AML-193 (cell line): ENCODE measurements around the gene COQ4.
A peak's percentile ranks its signal among the peaks of the same experiment; 100 is the strongest.
"Not testable (repeated sequence)": the region's sequence is repeated elsewhere in the genome, so short reads cannot be mapped to it uniquely, and the experiment has no call there.

Source experiments
- DNase-seq, 2 experiments: peaks; one replicate each; lab custom pipeline; 2025; lab: John Stamatoyannopoulos, UW

The COQ4 gene

DNA sequence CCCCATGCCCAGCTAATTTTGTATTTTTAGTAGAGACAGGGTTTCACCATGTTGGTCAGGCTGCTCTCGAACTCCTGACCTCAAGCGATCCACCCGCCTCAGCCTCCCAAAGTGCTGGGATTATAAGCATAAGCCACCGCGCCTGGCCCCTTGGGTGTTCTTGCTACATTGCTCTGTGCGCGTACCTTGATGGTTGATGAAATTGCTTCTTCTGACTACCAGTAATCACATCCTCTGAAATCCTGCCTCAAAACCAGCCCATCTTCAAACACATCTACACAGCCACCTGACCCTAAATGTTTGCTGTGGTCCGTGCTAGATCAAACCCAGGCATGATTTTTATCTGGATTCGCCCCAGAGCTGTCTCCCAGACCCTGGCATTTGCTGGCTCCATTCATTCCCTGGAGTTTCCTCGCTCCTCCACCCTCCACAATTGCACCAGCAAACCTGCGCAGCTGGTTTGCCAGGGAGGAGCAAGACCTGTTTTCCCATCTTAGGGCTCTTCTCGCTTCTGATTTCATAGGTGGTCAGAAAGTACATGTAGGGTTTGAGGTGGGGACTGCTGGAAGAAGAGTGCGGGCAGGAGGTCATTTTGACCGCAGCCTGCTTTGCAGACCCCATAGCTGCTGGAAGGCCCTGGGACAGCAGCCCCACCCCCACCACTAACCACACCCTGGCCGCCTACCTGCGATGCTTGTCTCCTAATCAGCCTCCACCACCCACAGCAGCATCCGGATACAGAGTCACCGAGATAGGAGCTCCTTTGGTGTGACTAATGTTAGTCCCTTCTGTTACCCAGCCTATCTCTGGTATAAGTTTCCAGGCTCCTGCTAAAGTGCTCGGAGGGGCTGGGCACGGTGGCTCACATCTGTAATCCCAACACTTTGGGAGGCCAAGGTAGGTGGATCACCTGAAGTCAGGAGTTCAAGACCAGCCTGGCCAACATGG lies 23.8 kb upstream of the COQ4 start:
- DNase-seq: no peak

DNA sequence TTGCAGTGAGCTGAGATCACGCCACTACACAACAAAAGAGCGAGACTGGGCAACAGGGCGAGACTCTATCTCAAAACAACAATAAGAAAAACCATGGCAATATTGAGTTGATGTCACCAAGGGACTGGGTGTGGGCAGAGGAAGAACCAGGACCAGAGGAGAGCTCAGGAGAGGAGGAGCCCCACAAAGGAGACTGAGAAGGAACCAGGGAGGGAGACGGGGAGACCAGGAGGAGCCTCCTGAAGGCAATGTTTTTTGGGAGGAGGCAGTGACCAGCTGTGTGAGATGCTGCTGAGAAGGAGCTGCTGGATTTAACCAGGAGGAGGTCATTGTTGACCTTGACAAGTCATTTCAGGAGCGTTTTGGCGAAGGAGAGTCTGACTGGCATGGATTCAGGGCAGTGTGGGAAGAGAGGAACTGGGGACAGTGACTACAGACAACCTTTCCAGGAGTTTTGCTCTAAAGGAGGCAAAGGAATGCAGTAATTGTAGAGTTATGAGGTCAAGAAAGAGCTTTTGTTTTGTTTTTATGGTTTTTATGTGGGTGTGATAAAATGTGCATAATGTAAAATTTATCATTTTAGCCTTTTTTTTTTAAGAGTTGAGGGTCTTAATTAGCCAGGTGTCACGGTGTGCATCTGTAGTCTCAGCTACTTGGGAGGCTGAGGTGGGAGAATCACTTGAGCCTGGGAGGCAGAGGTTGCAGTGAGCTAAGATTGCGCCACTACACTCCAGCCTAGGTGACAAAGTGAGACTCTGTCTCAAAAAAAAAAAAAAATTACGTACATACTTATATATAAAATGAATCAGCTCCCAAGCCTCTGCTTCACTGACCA lies 18.3 kb upstream of the COQ4 start:
- DNase-seq: no peak

DNA sequence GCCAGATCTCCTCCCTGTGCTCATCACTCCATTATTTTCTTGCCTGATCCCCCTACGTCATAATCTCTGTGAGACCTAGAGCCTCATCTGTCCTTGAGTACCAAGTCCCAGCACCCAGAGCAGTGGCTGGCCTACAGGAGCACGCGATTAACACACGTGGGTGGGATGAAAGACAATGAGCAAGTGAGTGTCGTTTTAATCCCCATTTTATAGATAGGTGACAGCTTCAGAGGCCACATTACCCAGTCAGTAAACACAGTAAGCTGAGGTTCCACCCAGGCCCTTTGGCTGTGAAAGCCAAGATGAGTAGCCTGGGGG lies 17.7 kb upstream of the COQ4 start:
- no peak for DNase-seq

DNA sequence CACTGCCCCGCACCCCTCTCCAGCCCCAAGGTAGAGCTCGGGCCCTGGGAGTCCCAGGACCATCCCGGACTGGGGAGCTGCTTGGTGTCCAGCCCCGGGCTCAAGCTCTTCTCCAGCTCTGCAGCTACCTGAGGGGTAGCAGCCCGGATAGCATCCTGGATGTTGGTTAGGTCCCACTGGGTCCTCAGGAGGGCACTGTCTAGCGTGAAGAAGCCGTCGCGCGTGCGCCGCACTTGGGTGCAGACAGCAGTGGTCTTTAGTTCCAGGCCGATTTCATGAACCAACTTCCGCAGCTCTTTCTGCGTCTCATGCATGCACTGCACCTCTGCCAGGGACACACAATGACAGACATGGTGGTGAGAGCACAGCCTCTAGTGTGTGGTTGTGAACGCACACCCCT lies 13.1 kb upstream of the COQ4 start:
- DNase-seq: no peak

DNA sequence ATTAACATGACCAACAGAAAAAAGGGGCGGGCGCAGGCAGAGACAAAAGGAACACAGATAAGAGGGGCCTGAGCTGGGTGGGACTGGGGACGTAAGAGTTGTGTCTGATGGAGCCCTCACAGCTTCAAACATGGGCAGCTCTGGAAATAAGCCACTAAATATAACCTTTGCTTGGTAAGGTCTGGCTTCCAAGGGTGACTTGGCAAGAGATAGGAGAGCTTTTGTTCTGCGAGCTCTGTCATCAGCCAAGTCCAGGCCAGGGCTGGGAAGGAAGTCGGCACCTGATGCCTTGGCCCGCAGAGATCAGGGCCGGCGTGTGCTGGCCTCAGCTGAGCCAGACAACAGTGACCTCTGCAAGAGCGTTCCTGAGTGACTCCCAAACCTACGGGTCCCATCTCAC lies 12.2 kb upstream of the COQ4 start:
- DNase-seq: no peak

DNA sequence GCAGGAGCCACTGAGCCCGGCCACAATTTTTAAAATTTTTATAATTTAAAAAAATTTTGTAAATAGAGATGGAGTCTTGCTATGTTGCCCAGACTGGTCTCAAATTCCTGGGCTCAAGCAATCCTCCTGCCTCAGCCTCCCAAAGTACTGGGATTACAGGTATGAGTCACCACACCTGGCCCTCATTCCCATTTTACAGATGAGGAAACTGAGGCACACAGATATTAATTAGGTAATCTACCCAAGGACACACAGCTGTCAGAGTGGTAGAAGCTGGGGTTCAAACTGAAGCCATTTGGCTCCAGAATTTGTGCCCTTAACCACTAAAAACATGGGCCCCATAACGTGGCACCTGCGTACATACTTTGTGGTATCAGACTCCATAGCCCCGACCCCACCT lies 7.9 kb upstream of the COQ4 start:
- no peak for DNase-seq

DNA sequence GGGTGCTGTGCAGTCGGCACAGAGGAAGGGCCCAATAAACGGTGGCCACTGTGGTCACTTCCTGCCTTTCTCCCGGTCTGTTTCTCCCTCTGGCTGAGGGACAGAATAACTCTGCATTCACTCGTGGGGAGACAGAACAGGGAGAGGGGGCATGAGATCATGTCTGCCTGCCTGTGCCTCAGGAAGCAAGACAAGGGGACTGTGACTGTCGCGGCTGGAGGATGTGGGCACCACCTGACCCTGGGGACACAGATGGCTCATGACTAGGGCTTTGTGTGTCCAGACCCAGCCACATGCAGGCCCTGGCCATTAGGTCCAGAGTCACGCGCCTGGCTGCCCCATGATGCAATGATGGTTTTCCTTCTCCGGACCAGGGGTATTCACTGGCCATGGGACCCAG lies 6.2 kb upstream of the COQ4 start:
- no peak for DNase-seq

DNA sequence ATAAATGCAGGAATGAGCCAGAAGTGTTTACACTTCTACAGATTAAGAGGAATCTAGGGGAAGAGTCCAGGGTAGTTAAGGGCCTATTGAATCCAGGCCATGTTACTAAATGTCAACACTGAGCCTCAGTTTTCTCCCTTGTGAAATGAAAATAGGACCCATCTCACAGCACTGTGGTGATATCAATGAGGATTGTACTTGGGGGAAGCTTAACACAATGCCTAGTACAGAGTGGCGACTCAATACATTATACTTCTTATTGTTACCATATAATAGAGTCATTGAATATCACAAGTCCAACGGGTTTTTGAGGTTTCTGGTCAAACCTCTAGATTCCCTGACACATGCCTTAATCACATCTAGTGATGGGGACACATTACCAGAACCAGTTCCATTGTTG lies 5.0 kb upstream of the COQ4 start:
- no peak for DNase-seq

DNA sequence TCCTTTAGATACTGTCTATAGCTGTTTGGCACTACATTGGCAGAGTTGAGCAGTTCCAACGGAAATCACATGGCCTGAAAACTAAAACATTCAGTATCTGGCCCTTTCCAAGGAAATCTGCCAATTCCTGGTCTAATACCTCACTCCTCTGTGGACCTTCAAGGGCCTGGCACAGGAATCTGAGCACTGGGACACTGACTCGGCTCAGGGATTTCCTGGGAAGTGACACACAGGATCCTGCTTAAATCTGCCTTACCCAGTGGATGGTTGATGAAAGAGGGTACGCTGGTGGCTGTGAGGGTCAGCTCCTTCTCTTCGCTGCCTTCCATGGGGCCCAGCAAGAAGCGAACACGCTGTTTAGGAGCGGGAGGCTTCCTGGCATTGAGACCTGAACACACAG lies 1.3 kb upstream of the COQ4 start:
- DNase-seq: no peak

DNA sequence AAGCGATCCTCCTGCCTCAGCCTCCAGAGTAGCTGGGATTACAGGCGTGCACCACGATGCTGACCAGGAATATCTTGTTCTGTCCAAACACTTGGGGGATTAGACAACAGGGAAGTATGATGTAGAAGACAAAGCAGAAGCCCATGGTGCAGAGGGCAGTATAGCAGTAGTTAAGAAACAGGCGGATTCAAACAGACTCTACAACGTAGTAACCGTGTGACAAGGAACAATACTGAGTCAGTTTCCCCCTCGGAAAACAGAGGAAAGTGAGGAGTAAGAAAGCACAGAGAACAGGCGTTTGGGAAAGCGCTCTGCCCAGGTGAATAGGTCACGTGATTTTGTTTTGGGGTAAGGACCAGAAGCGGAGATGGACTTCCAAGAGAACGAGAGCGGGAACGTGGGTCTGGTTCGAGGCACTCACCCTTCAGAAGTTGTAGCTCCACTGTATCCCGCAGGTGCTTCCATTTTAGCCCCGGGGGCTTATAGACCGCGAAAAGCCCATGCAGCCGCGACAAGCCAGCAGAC lies 698 bp upstream of the COQ4 start:
- peak in 1 of 2 experiments; percentile 52 for DNase-seq

DNA sequence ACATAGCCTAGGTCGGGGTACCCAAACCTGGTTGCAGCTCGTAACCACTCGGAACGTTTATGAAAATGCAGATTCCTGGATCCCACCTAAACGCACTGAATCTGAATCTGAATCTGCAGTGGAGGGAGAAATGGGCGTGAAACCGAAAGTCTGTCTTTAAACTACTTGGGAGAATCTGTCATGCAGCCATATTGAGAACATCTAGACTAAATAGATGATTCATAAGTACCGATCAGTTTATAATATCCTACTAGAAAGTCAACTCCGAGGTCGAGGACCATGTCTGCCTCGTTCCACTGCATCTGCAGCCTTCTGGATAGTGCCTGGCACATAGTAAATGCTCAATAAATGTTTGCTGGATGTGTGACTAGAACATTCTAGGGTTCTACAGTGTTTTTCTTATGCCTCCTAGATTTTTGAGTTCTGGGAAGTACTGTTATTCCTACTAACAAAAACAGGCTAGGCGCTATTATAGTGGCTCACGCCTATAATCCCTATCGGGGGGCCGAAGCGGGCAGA lies 632 bp downstream of the COQ4 start:
- no peak for DNase-seq

DNA sequence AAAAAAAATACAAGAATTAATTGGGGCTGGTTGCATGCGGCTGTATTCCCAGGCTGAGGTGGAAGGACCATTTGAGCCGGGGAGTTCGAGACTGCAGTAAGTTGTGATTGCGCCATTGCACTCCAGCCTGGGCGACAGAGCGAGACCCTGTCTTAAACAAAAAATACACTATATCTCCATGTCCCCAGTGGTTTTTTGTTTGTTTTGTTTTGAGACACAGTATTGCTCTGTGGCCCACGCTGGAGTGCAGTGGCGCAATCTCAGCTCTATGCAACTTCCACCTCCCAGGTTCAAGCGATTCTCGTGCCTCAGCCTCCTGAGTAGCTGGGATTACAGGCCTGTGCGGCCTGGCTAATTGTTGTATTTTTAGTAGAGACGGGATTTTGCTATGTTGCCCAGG lies 1.2 kb downstream of the COQ4 start:
- no peak for DNase-seq

DNA sequence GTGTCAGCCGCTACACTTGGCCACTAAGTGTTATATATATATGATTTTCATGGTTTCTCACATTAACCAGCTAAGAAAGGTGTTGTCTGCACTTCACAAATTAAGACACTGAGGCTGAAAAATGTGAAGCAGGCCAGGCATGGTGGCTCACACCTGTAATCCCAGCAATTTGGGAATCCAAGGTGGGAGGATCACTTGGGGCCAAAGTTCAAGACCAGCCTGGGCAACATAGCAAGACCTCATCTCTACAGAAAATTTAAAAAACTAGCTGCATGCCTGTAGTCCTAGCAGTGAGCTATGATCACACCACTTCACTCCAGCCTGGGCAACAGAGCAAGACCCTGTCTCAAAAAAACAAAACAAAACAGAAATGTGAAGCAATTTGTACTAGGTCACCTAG lies 1.8 kb downstream of the COQ4 start:
- DNase-seq: no peak

DNA sequence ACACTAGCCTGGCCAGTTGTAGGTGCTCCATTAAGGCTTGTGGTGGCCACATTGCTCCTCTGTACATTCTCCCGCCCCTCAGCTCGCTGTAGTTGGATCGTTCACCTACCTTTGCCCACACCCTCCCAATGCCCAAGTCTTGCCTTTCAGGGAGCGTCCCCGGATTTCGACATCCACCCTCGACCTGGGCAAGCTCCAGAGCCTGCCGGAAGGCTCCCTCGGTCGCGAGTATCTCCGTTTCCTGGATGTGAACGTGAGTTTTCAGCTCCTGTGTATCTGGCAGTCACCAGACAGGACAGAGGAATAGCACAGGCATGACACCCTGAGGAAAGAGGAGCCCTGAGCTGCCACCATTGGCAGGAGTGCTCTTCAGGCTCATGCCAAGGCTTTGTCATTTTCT lies 3.0 kb downstream of the COQ4 start:
- no peak for DNase-seq

DNA sequence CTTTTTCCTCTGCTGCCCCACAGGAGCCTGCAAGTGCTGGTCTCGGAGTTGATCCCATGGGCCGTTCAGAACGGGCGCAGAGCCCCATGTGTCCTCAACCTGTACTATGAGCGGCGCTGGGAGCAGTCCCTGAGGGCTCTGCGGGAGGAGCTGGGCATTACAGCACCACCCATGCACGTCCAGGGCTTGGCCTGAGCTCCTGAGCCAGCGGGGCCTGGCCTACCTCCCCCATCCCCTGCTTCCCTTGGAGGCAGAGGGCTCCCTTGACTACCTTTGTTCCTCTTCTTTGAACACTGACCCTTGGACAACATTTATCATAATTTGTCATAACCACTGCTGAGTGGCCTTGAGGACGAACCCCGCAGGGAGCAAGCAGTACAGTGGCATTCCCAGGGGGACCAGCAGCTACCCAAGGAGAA lies 10.8 kb downstream of the COQ4 start:
- DNase-seq: no peak

DNA sequence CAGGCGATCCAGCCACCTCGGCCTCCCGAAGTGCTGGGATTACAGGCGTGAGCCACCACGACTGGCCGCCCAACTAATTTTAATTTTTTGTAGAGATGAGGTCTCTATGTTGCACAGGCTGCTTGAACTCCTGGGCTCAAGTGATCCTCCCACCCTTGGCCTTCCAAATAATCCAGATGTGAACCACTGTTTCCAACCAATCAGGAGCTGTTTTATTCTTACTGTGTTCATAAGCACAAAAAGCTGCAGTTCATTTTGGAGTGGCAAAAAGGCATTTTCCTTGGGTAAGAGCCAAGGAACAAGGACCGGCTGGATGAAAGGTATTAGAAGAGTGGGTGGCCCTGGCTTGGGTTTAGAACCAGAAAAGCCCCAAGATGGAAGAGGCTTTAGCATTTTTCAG lies 12.5 kb downstream of the COQ4 start:
- no peak for DNase-seq

DNA sequence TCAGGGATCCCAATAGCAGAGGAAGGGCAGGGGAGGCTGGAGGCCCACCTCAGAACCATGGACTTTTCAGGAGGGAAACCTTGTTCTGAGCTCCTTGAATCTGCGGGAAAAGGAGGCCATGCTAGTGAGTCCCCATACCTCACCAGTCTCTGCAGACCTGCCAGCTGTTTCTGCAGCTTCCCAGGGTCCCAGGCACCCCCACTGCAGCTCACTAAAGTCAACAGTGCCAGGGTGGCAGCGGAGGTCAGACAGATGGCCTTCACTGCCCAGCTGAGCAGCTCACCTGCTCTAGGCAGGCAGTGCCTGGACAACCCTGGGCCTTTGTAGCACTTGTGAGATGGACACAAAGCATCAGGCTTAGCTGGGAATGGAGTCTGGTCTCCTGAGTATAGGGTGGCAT lies 13.3 kb downstream of the COQ4 start:
- DNase-seq: no peak

DNA sequence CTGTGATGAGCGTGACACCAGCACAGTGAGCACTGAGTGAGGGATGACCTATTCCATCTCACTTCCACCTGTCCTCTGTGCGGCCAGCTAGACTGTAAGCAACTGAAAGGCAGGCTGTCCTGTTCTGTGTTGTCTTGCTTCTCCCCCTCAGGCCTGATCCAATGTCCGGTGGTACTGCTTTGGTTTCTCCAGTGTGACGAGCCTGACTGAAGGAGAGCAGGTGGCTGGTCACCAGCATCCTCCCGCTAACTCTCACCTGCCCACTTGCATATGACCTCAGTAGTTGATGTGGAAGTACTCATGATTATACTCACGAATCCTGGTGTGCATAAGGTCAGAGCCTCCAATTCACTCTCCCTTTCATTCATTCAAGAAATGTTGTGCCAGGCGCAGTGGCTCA lies 15.3 kb downstream of the COQ4 start:
- no peak for DNase-seq

DNA sequence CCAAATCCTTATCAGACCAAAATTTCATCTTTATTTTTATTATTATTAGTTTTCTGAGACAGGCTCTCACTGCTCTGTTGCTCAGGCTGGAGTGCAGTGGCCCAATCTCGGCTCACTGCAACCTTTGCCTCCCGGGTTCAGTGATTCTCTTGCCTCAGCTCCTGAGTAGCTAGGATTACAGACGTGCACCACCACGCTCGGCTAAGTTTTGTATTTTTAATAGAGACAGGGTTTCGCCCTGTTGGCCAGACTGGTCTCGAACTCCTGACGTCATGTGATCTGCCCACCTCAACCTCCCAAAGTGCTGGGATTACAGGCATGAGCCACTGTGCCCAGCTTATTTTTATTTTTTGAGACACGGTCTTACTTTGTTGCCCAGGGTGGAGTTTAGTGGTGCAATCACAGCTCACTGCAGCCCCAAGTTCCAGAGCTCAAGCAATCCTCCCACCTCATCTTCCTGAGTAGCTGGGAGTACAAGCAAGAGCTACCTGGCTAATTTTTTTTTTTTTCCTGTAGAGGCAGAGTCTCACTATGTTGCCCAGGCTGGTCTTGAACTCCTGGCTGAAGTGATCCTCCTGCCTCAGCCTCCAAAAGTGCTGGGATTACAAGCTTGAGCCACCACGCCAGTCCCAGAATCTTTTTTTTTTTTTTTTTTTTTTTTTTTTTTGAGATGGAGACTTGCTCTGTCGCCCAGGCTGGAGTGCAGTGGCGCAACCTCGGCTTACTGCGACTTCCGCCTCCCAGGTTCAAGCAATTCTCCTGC lies 16.4 kb downstream of the COQ4 start:
- DNase-seq: not testable (repeated sequence)

DNA sequence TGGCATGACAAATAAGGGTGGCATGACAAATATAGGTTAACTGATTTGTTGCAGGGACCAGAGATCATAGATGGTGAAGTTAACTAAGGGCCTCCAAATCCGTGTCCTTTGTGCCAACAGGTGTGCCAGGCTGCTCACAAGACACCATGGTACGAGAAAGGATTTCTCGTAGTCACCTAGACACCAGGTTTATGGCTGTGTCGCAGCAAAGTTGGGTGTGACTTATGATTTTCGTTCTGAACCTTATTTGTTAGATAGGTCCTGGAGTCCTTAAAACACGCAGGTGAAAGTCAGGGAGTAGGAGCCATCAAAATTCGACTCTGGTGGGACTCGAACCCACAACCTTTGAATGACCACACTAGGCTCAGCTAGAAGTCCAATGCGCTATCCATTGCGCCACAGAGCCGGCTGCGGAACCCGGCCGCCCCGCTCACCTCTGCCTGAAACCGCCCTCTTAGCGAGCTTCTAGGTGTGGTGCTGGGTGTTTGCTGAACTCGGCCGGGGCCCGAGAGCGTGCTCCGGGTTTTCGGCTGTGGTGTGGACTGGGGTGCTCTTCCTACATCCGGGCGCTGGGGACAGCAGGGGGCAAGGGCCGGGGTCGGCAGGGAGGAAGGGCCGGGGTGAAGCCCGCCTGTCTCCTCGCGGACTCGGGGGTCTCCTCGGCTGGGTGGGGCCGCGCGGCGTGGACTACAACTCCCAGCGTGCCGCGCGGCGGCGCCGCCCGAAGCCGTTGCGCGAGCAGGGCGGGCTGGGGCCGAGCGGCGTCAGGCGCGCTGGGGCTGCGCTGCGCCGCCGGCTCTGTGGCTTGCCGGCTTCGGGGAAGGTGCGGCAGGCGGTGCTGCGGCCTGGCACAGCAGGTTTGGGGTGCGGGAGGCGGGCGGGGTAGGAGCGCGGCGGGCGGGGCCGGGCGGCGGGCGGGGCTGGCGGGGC lies 17.4 kb downstream of the COQ4 start, which contains the start of gene SLC27A4:
SLC27A4 (plus strand) TSS at position 767 of the 930 bp plus-strand sequence. CDS start 2,606 bp downstream, outside the sequence.
- peak; percentile 66 to 70 for DNase-seq
